Lung (tissue), 12 donors: ENCODE data around the gene ADSL. TPM values are rescaled to one million over a fixed set of nuclear protein-coding genes. Genes with fewer than 3 reads are reported as not detected.
"Not testable (repeated sequence)": the region's sequence is repeated elsewhere in the genome, so short reads cannot be mapped to it uniquely, and the experiment has no call there.

Source experiments
- ATAC-seq: fragments of 200-7000 bp; cut with Tn5 transposase; one replicate; pipeline ENCODE4 v1.9.1; 2020; ENCODE audit warnings: moderate number of reproducible peaks; ENCODE audit not compliant: insufficient read depth, low FRiP score
- DNase-seq, 3 donors: peaks; one replicate each; pipeline ENCODE4 v3.0.0-alpha.2; 2013 to 2017
- H3K27ac ChIP-seq, 2 donors: one replicate each; pipeline ENCODE4 v1.5.1; 2013; ENCODE audit warnings: mild to moderate bottlenecking in 2 of 2, moderate library complexity in 2 of 2, control low read depth in 1 of 2, inconsistent platforms in 1 of 2, low read depth in 1 of 2, low read length in 1 of 2
- H3K27me3 ChIP-seq, 3 donors: one replicate each; pipeline ENCODE4 v1.5.1; 2013; ENCODE audit warnings: low read length in 2 of 3; ENCODE audit not compliant: control insufficient read depth in 3 of 3, insufficient read depth in 3 of 3
- H3K36me3 ChIP-seq, 4 donors: one replicate each; pipeline ENCODE4 v1.5.1; 2013; ENCODE audit warnings: low read length in 4 of 4, mild to moderate bottlenecking in 1 of 4, moderate library complexity in 1 of 4; ENCODE audit not compliant: control insufficient read depth in 4 of 4, insufficient read depth in 4 of 4
- H3K4me1 ChIP-seq, 5 donors: one replicate each; pipeline ENCODE4 v1.5.1; 2013; ENCODE audit warnings: low read length in 5 of 5, mild to moderate bottlenecking in 2 of 5, moderate library complexity in 1 of 5; ENCODE audit not compliant: control insufficient read depth in 5 of 5, insufficient read depth in 5 of 5
- H3K4me3 ChIP-seq: one replicate; pipeline ENCODE4 v1.5.1; 2013; ENCODE audit warnings: mild to moderate bottlenecking, control low read depth, moderate library complexity
- H3K9ac ChIP-seq, 2 donors: one replicate each; pipeline ENCODE4 v1.5.1; 2013; ENCODE audit warnings: low read length in 2 of 2, control low read depth in 1 of 2; ENCODE audit not compliant: insufficient read depth in 1 of 2
- H3K9me3 ChIP-seq, 4 donors: one replicate each; pipeline ENCODE4 v1.5.1; 2013; ENCODE audit warnings: low read length in 3 of 4, mild to moderate bottlenecking in 1 of 4, moderate library complexity in 1 of 4; ENCODE audit not compliant: control insufficient read depth in 4 of 4, insufficient read depth in 3 of 4
- CTCF ChIP-seq: IDR thresholded peaks from 2 replicates; pipeline ENCODE4 v1.5.1; 2012; ENCODE audit warnings: mild to moderate bottlenecking; ENCODE audit errors: control extremely low read depth, extremely low read depth
- WGBS, 2 donors: extraction: QIAGEN DNeasy Blood & Tissue Kit; methylation state at CpG; one replicate each; pipeline ENCODE4 v1.1.7; 2013; 5-methylcytosine and 5-hydroxymethylcytosine counted together
- polyA plus RNA-seq, 2 donors: library from polyadenylated mRNA; stranded (reverse); fragments of 200-250 nt; gene quantifications; one replicate each; pipeline ENCODE4 v1.2.1, GENCODE V29; 2013
- total RNA-seq, 2 donors: library from RNA; depleted of rRNA in 1 of 2; stranded (reverse); fragments of >200 nt in 1 of 2; gene quantifications; one replicate each; pipeline ENCODE4 v1.2.1, GENCODE V29; 2014 to 2021
- donor health status: control.
- donor health status: control.
- donor health status: Bipolar disorder and iron deficiency.
- donor health status: healthy.
- donor health status: DM: yes; HTN: yes; CAD: no.

Gene ADSL
- total and polyA plus RNA-seq, 4 donors = 35.2 to 62.9 (median 43.0) TPM

DNA sequence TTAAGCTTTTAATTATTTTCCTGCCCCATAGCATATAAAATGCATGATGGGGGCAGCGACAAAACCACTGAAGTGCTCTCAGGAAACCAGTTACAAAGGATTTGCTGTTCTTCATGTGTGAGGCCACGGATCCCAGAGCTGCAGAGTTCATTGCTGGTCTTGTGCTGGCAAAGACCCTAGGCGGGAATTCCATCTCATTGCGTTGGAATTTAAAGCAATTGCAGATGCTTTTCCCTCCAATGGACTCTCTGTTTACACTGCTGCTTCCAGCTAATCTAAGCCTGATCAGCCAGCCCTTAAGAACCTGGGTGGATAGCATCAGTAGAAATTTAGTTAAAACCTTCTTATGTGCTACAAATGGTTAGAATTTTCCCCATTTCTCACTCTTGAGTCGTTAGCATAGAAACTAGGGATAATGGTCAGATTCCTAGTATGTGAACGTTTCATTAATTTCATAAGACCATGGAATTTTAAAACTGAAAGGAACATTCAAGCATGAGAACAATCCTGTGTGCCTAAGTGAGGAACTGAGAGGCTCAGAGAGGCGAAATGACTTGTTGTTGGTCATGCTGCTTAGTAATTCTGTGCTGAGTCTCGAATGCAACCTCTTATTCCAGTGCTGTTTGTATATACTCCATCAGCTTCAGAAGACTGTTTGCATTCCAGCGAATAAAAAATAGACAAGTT lies 36.1 kb upstream of the ADSL start:
- Histone ChIP-seq H3K9me3 (no peaks in the 10 kb centered on the region), H3K4me1 (peaks cover 0 to 1% (median 0%) of the 10 kb centered on the region in 5 donors), H3K9ac (no peak overlapping the region), H3K27ac (no peak overlapping the region), H3K36me3 (peaks cover 15 to 64% (median 38%) of the 10 kb centered on the region in 4 donors), H3K27me3 (no peaks in the 10 kb centered on the region), H3K4me3 (no peak overlapping the region)
- TF ChIP-seq CTCF = no peak
- WGBS, 2 donors = 76 to 88% methylated on average over 9 of the region's 9 CpGs
- DNase-seq (peak; percentile 18 to 66 (median 59)), ATAC-seq (no peak)

DNA sequence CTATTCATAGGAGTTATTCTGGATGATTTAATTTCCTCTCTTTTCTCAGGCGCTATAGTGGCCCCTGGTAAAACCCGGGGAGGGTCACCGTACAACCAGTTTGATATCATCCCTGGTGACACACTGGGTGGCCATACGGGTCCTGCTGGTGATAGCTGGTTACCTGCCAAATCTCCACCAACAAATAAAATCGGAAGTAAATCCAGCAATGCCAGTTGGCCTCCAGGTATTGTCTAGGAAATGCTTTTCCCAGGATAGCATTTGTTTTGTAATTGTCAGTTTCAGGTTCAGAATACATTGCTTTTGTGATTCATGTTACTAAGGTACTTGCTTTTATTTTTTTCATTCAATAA lies 35.6 kb upstream of the ADSL start:
- 81 to 89% methylated on average over 5 of the region's 5 CpGs for WGBS, 2 donors
- Histone ChIP-seq H3K9me3 (no peaks in the 10 kb centered on the region), H3K4me1 (peaks cover 0 to 1% (median 0%) of the 10 kb centered on the region in 5 donors), H3K36me3 (peaks cover 19 to 64% (median 42%) of the 10 kb centered on the region in 4 donors), H3K27ac (no peak overlapping the region), H3K27me3 (no peaks in the 10 kb centered on the region), H3K9ac (no peak overlapping the region), H3K4me3 (no peak overlapping the region)
- no peak for TF ChIP-seq CTCF
- DNase-seq (no peak), ATAC-seq (no peak)

DNA sequence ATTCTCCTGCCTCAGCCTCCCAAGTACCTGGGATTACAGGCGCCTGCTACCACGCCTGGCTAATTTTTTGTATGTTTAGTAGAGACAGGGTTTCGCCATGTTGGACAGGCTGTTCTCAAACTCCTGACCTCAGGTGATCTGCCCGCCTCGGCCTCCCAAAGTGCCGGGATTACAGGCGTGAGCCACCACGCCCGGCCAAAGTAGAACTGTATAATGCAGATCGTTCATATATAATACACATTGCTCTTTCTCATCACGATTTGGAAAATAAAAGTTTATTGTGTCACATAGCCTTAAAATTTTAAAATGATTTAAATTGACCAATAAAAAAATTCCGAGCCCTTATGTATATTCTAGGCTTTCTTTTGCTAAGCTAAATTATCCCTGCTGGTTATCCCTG lies 34.7 kb upstream of the ADSL start:
- H3K9me3 ChIP-seq, H3K27ac ChIP-seq, H3K4me1 ChIP-seq, DNase-seq, H3K9ac ChIP-seq, H3K4me3 ChIP-seq, H3K27me3 ChIP-seq, ATAC-seq: not testable (repeated sequence)
- peaks cover 27 to 70% (median 46%) of the 10 kb centered on the region in 4 donors for H3K36me3 ChIP-seq
- WGBS, 2 donors = 97 to 99% methylated on average over 12 of the region's 12 CpGs

- Histone ChIP-seq H3K9ac (no peak overlapping the region), H3K4me3 (no peak overlapping the region), H3K9me3 (no peaks in the 10 kb centered on the region), H3K4me1 (peaks cover 0 to 1% (median 0%) of the 10 kb centered on the region in 5 donors), H3K27me3 (no peaks in the 10 kb centered on the region), H3K27ac (no peak overlapping the region), H3K36me3 (peaks cover 27 to 74% (median 48%) of the 10 kb centered on the region in 4 donors)
- no peak for TF ChIP-seq CTCF
- 92 to 100% methylated on average over 2 of the region's 2 CpGs for WGBS, 2 donors
- DNase-seq = no peak
- no peak for ATAC-seq
Measured at GRCh38 chr22:40312050-40312449, 34.2 kb upstream of the ADSL start.
